GM18867 (cell line): Measurements from ENCODE around the gene KCNQ2.
A peak's percentile ranks its signal among the peaks of the same experiment; 100 is the strongest.

Experiments used
- ATAC-seq: cut with Tn5 transposase; IDR thresholded peaks from one replicate; pipeline ENCODE4 v1.9.1; 2021; ENCODE audit warnings: mild to moderate bottlenecking, moderate library complexity; ENCODE audit not compliant: unreplicated experiment

Gene KCNQ2

DNA sequence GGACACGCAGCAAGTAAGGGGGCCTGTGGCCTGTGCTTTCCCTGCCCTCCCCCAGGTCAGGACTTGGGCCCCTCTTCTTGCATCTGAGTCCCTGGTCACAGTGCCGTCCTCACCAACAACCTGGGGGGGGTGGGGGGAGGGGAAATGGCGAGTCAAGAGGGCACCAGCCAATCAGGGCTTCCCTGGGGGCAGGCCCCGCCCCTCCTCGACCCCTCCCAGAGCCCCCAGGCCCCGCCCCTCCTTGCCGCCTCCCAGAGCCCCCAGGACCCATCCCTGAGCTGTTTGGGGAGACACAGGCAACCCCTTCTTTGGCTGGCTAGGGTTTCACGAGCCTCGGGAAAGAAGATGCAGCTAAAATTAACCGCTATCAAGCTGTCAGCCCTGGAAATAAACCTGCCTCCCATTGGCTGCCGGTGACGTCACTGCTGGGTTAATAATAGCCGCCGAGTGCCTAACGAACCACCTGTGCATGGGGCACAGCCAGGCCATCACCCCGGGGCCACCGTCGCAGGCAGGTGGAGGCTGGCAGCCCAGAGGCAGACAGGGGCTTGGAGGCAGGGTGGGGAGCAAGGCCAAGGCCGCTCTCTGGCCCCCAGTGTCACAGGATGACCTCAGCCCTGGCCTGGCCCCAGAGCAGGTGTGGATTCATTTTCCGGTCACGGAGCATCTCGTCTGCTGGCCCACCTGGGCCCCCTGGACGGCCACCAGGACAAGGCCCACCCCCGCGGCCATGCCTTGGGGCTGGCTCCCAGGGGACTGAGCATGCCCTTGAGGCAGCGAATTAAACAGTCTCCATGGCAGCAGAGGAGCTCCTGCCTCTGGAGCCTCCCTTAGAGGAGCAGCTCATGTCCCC is 29.6 kb upstream of the KCNQ2 start:
- ATAC-seq = no peak

GRCh38 chr20:63500902-63501817 is 28.7 kb upstream of the KCNQ2 start:
- no peak for ATAC-seq

- no peak for ATAC-seq
Measured at GRCh38 chr20:63500151-63500901, 27.9 kb upstream of the KCNQ2 start.

DNA sequence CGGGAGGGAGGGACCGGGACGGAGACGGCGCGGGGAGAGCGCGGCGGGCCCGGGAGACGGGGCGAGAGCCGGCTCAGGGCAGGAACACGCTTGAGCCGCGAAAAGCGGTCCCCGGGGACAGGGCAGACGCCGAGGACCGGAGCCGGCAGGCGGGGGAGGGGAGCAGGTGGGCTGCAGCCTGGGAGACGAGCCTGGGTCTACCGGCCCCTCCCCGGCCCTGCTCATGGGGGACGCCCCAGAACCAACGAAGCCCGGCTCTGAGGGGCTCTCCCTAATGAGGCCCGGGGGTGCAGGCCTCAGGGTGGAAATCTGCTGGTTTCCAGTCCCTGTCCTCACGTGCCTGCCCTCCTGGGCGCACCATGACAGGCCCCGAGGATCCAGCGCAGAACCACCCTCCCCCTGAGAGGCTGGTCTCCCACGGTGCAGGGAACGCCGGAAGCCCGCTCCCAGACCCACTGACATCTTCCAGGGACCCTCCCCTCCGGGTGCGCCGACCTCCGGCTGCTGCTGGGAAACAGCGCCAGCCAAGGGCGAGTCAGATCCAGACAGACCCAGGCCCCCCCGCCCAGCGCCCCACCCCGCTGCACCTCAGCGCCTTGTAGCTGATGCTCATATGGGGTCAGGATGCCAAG is 27.0 kb upstream of the KCNQ2 start:
- ATAC-seq = no peak

- ATAC-seq = no peak
Measured at GRCh38 chr20:63498960-63499337, 26.5 kb upstream of the KCNQ2 start, which contains the start of gene EEF1A2. Gene EEF1A2 (minus strand): TSS chr20:63499083. CDS start chr20:63497763, 1,320 bp downstream.

DNA sequence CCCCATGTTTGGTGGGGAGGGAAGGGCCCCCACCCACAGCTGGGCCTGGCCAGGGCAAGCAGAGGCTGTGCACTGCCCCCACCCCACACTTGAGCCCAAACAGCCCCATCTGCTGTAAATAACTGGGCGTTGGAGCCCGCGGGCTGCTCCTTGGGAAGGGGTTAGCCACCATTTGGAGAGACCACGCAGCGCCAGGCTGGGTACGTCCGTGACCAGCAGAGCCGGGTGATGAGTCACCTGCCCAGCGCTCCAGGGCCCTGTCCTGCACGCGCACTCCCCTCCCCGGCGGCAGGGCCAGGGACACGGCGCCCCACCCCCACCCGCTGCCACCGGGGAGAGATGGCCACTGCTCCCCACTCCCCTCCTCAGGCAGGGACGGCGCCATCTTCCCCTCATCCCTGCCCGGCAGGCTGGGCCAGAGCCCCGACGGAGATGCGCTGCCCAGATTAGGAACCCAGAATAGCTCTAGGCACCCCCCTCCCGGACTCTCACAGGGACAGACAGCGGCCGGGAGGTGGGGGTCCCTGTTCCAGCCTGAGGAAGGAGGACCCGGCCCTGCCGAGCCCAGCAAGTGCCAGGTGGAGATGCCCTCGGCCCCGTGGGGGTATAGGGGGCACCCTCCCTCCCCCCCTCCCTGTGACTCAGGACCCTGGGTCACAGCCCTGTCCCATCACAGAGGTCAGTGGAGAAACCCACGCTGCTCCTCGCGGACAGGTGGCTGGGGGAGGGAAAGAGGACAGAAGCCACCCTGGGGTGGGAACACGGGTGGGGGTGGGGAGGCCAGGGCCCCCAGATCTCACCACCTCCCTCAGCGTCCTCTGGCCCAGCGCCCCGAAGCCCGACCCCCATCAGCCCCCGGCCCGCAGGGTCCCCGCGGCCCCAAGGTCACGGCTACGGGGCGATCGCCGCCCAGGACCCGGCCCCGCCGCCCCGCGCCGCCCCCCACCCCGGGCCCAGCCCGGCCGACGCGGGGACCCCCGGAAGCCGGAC is 25.8 kb upstream of the KCNQ2 start:
- ATAC-seq = no peak

DNA sequence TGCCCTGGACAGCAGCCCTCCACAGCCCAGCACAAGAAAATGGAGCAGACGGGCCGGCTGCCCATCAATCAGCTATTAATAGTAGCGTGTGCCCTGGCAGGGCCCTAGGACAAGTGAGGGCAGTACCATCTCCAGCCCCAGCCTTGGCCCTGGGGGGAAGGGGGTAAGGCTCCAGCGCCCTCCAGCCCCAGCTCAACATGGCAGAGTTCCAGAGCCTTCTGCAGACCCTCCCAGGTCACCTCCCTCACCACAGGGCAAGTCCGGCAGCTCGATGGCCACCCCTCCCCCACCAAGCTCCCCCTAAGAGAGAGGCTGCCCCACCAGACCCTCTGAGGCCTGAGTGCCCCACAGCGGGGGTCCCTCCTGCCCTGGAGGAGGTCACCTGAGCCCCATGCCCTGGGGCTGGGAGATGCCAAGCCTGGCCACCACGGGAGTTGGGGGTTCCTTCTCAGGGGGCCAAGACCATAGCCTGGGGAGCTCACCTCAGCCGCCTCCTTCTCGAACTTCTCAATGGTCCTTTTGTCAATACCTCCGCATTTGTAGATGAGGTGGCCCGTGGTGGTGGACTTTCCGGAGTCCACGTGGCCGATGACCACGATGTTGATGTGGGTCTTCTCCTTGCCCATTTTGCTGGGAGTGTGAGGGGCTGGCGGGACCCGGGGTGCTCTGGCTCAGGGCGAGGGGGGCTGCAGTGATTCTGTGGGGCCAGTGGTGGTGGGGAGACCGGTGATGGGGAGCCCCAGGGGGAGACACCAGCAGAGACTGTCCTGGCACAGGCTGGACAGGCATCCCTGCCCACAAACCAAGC is 24.9 kb upstream of the KCNQ2 start:
- no peak for ATAC-seq

DNA sequence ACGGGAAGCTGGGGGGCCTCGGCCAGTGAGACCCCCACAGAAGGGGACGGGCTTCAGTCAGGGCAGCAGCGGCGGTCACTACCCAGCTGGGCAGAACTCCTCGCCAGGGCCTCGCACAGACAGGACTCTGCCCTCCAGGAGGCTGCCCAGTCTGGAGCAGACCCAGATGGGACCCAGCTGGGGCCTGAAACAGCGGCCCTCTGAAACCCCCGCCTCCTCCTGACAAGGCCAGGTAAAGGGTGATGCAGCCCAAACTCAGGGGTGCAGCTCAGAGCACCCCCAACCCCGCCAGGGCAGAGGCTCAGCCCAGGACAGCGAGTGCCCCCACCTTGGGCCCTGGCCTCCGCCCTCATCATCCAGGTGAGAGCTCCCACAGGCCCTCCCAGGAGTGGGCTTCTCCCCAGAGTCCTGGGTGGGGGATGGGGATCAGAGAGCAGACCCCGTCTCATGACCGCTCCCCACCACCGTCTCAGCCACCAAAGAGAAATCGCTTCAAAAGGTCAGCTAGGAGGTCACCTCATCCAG is 24.2 kb upstream of the KCNQ2 start:
- no peak for ATAC-seq

DNA sequence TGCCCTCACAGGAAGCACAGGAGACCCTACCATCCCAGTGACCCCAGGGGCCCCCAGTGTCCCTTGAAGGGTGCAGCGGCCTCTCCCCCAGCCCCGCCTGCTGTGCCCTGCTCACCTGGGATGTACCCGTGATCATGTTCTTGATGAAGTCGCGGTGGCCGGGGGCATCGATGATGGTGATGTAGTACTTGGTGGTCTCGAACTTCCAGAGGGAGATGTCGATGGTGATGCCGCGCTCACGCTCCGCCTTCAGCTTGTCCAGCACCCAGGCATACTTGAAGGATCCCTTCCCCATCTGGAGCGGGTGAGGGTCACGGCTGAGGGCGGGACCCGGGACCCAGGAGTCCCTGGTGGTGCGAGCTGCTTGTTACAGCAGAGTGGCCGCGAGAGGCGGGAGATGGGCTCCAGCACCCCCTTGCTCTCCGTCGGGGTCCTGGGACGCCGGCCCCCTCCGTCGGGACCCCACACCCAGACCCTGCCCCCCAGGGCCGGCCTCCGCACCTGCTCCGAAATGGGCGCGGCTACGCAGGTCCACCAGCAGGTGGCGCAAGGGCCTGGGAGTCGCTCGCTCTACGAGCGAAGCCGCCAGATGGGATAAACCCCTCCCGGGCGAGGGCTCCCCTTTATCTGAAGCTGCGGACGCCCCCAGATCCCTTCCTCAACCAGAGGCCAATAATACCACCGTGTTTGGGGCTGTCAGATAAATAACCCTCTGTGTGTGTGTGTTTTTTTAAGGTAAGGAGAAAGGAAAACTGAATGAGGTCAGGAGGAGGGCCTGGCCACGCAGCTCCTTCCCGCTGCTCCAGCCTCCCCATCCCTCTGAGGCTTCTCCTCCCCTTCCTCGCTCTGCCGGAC is 23.5 kb upstream of the KCNQ2 start:
- ATAC-seq = peak; percentile 40

- ATAC-seq = no peak
Measured at GRCh38 chr20:63495167-63495720, 22.8 kb upstream of the KCNQ2 start.

DNA sequence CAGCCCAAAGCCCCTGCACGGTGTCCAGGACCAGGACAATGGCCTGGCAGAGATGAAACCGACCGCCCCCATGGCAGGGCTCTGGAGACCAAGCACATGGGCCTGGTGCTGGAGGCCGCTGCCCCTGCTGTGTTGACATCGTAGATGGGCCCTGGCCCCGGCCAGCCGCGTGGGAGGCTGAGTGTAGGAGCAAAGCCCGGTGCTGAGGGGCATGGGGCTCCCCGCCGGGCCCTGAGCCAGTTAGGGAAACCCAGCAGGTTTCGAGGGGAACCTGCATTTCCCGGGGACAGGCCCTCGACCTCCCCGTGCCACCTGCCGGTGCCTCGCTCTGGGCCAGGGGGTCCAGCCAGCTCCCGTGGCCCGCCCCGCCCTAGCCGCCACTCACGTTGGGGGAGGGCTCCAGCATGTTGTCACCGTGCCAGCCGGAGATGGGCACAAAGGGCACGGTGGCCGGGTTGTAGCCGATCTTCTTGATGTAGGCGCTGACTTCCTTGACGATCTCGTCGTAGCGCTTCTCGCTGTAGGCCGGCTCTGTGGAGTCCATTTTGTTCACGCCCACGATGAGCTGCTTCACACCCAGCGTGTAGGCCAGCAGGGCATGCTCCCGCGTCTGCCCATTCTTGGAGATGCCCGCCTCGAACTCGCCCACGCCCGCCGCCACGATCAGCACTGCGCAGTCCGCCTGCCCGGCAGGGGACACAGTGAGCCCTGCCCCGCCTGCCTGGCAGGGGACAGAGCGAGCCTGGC is 22.1 kb upstream of the KCNQ2 start:
- no peak for ATAC-seq

DNA sequence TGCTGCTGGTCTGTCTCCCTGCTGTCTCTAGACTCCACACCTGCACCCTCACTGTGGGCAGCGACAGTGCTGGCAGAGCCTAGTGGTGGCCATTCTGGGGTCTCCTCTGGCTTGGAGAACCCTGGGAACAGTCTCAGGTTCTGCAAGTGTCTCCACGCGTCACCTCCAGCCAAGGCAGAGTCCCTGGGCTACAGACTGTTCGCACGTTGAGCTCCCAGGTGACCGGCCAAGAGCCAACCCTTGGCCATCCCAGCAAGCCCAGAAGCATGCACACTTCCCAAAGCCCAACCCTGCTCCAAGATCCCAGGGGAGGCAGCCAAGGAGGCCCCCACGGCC is 21.6 kb upstream of the KCNQ2 start:
- ATAC-seq = no peak

DNA sequence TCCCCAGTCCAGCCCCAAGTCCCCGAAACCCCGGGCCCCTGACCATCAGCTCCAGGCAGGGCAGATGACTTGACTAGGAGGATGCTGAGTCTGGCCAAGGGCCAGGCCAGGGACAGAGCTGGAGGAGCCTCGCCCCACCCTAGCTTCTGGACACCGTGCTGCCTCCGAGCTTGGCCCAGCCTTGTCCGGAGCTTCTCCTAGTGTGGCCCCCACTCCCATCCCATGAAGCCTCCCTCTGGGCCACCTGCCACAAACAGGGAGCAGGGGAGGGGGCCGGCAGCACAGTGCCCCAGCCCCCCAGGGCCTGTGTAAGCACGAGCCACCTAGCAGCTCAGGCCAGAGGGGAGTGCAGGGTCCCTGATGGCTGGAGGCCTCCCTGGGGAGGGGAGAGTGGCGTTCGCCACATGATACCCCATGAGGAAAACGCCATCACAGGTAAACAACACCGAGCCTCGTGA is 21.1 kb upstream of the KCNQ2 start:
- no peak for ATAC-seq

DNA sequence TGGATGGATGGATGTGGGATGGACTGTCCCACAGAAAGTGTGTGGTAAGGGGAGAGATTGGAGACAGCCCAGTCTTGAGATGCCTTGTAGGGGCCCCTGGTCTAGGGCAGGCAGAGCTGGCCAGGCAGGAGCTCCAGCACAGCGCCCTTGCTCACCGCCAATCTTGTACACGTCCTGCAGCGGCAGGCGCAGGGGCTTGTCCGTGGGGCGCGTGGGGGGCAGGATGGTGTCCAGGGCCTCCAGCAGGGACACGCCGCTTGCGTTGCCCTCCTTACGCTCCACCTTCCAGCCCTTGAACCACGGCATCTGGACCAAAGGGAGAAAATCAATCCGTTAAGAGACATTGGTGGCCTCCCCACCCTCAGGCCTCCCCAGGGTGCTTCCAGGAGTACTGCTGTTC is 20.5 kb upstream of the KCNQ2 start:
- no peak for ATAC-seq

- no peak for ATAC-seq
Measured at GRCh38 chr20:63492518-63492917, 20.1 kb upstream of the KCNQ2 start.

DNA sequence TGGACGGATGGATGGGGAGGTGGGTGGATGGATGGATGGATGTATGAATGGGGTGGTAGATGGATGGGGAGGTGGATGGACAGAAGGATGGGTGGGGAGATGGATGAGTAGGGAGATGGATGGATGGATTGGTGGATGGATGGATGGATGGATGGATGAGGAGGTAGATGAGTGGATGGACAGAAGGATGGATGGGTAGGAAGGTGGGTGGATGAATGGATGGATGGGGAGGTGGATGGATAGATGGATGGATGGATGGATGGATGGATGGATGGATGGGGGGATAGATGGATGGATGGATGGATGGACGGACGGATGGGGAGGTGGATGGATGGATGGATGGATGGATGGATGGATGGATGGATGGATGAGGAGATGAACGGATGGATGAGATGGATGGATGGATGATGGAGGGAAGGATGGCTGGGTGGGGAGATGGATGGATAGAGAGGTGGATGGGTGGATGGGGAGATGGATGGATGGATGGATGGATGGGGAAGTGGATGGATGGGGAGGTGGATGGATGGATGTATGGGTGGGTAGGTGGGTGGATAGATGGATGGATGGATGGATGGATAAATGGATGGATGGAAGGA is 19.3 kb upstream of the KCNQ2 start:
- no peak for ATAC-seq
